ENCODE measurements around the gene TMEM207. TPM values are rescaled to one million over a fixed set of nuclear protein-coding genes. Genes with fewer than 3 reads are reported as not detected.

The TMEM207 gene
- total RNA-seq, 1 experiment from 2014 or later = 0.57 TPM

- TF ChIP-seq, protein P1, sequence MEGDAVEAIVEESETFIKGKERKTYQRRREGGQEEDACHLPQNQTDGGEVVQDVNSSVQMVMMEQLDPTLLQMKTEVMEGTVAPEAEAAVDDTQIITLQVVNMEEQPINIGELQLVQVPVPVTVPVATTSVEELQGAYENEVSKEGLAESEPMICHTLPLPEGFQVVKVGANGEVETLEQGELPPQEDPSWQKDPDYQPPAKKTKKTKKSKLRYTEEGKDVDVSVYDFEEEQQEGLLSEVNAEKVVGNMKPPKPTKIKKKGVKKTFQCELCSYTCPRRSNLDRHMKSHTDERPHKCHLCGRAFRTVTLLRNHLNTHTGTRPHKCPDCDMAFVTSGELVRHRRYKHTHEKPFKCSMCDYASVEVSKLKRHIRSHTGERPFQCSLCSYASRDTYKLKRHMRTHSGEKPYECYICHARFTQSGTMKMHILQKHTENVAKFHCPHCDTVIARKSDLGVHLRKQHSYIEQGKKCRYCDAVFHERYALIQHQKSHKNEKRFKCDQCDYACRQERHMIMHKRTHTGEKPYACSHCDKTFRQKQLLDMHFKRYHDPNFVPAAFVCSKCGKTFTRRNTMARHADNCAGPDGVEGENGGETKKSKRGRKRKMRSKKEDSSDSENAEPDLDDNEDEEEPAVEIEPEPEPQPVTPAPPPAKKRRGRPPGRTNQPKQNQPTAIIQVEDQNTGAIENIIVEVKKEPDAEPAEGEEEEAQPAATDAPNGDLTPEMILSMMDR (IDR thresholded peaks at IDR 0.05; ENCODE audit: unreplicated experiment) = no peak
- CTCF ChIA-PET = no interaction called here
- DNase-seq = no peak
- Mint-ChIP-seq H3K27ac (ENCODE audit: unreplicated experiment) (no peak overlapping the region), H3K27me3 (ENCODE audit: unreplicated experiment) (no peaks in the 10 kb centered on the region), H3K4me3 (ENCODE audit: low read depth, unreplicated experiment) (no peak overlapping the region), H3K36me3 (ENCODE audit: insufficient read depth, unreplicated experiment) (no peaks in the 10 kb centered on the region), H3K9me3 (ENCODE audit: low read depth, unreplicated experiment) (peaks cover 5% of the 10 kb centered on the region), H3K4me1 (ENCODE audit: low read depth, unreplicated experiment) (peaks cover 33% of the 10 kb centered on the region)
- intact Hi-C loops (cut with micrococcal nuclease; ENCODE audit: unreplicated experiment) = no loop called here
- no TSS peak for BruUV-seq (replicated peaks)
Measured at GRCh38 chr3:190496859-190497258, 47.2 kb upstream of the TMEM207 start.

DNA sequence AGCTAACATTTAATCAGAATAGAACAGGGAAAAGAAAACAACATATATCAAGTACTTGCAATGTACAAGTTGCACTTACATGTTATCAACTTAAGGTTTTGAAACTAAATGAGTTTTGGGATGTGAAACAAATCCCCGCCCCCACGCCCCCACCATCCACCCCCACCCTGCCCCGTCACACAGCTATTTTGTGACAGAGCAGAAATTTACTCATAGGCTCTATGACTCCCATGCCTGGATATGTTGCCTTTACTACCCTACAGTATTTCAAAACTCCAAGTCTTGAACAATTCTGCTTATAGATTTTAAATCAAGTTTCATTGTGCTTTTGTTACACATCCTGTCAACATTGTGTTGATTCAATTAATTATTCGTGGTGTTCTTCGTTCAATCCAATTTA is 46.1 kb upstream of the TMEM207 start:
- Mint-ChIP-seq H3K27ac (ENCODE audit: unreplicated experiment) (no peak overlapping the region), H3K36me3 (ENCODE audit: insufficient read depth, unreplicated experiment) (no peaks in the 10 kb centered on the region), H3K27me3 (ENCODE audit: unreplicated experiment) (no peaks in the 10 kb centered on the region), H3K4me1 (ENCODE audit: low read depth, unreplicated experiment) (peaks cover 44% of the 10 kb centered on the region), H3K9me3 (ENCODE audit: low read depth, unreplicated experiment) (peaks cover 5% of the 10 kb centered on the region), H3K4me3 (ENCODE audit: low read depth, unreplicated experiment) (no peak overlapping the region)
- TF ChIP-seq, protein P1 (IDR thresholded peaks at IDR 0.05; ENCODE audit: unreplicated experiment) = no peak
- intact Hi-C loops (cut with micrococcal nuclease; ENCODE audit: unreplicated experiment) = no loop called here
- CTCF ChIA-PET = interaction anchor here (0.6 to 1.3 kb wide), 2 partner anchors 9 to 108 kb away, joined by 5 to 6 read pairs; no protein-coding TSS in a partner anchor
- BruUV-seq (replicated peaks) = no TSS peak
- no peak for DNase-seq

DNA sequence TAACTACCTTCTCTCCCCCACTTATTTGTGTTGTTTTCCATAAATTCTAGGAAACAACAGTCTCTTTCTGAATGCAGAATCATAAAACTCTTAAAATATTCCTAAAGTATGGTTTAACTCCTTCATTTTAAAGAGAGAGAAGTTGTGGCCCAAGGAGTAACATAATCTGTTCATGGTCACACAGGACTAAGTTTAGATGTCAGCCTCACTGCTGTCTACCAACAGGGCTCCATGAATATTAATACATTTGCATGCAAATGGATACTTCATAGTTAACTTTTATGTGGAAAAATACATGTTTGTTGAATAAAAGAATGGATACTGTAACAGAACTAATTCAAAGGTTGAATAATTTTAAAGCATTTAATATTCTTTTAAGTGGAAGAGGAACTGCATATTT is 45.7 kb upstream of the TMEM207 start:
- Mint-ChIP-seq H3K4me1 (ENCODE audit: low read depth, unreplicated experiment) (peaks cover 44% of the 10 kb centered on the region), H3K27me3 (ENCODE audit: unreplicated experiment) (no peaks in the 10 kb centered on the region), H3K27ac (ENCODE audit: unreplicated experiment) (no peak overlapping the region), H3K4me3 (ENCODE audit: low read depth, unreplicated experiment) (no peak overlapping the region), H3K36me3 (ENCODE audit: insufficient read depth, unreplicated experiment) (no peaks in the 10 kb centered on the region), H3K9me3 (ENCODE audit: low read depth, unreplicated experiment) (peaks cover 5% of the 10 kb centered on the region)
- intact Hi-C loops (cut with micrococcal nuclease; ENCODE audit: unreplicated experiment) = no loop called here
- CTCF ChIA-PET = interaction anchor here (0.6 to 1.3 kb wide), 2 partner anchors 10 to 45 kb away, joined by 3 to 6 read pairs; no protein-coding TSS in a partner anchor
- BruUV-seq (replicated peaks) = no TSS peak
- TF ChIP-seq, protein P1 (IDR thresholded peaks at IDR 0.05; ENCODE audit: unreplicated experiment) = no peak
- DNase-seq = no peak

GRCh38 chr3:190494907-190495306 is 45.2 kb upstream of the TMEM207 start:
- no peaks in the 10 kb centered on the region for H3K27me3 Mint-ChIP-seq (ENCODE audit: unreplicated experiment)
- no peak overlapping the region for H3K4me3 Mint-ChIP-seq (ENCODE audit: low read depth, unreplicated experiment)
- no peaks in the 10 kb centered on the region for H3K36me3 Mint-ChIP-seq (ENCODE audit: insufficient read depth, unreplicated experiment)
- TF ChIP-seq, protein P1 (IDR thresholded peaks at IDR 0.05; ENCODE audit: unreplicated experiment) = no peak
- CTCF ChIA-PET = interaction anchor here (0.6 to 1.3 kb wide), 2 partner anchors 10 to 45 kb away, joined by 3 to 6 read pairs; no protein-coding TSS in a partner anchor
- intact Hi-C loops (cut with micrococcal nuclease; ENCODE audit: unreplicated experiment) = no loop called here
- peaks cover 5% of the 10 kb centered on the region for H3K9me3 Mint-ChIP-seq (ENCODE audit: low read depth, unreplicated experiment)
- H3K4me1 Mint-ChIP-seq (ENCODE audit: low read depth, unreplicated experiment) = peaks cover 44% of the 10 kb centered on the region
- BruUV-seq (replicated peaks) = no TSS peak
- no peak overlapping the region for H3K27ac Mint-ChIP-seq (ENCODE audit: unreplicated experiment)
- DNase-seq = no peak
